ENCODE results near the gene DNAJC10. TPM values are rescaled to one million over a fixed set of nuclear protein-coding genes. Genes with fewer than 3 reads are reported as not detected.
"Not testable (repeated sequence)": the region's sequence is repeated elsewhere in the genome, so short reads cannot be mapped to it uniquely, and the experiment has no call there.

Gene DNAJC10
- total RNA-seq, 1 experiment from 2014 or later = 193 TPM

- not testable (repeated sequence) for DNase-seq (ENCODE audit: extremely low read depth, low read depth)
These were observed 65.0 kb downstream of the DNAJC10 start for GRCh38 chr2:182781099-182781498.

DNA sequence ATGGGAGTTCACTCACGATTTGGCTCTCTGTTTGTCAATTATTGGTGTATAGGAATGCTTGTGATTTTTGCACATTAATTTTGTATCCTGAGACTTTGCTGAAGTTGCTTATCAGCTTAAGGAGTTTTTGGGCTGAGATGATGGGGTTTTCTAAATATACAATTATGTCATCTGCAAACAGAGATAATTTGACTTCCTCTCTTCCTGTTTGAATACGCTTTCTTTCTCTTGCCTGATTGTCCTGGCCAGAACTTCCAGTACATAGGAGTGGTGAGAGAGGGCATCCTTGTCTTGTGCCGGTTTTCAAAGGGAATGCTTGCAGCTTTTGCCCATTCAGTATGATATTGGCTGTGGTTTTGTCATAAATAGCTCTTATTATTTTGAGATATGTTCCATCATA is 66.6 kb downstream of the DNAJC10 start:
- not testable (repeated sequence) for DNase-seq (ENCODE audit: extremely low read depth, low read depth)

GRCh38 chr2:182784058-182784706 is 68.1 kb downstream of the DNAJC10 start:
- no peak for DNase-seq (ENCODE audit: extremely low read depth, low read depth)

- DNase-seq (ENCODE audit: extremely low read depth, low read depth) = peak; percentile 22
These were observed 68.7 kb downstream of the DNAJC10 start for GRCh38 chr2:182784777-182785176.

GRCh38 chr2:182792441-182792840 is 76.4 kb downstream of the DNAJC10 start:
- no peak for DNase-seq (ENCODE audit: extremely low read depth, low read depth)

GRCh38 chr2:182798736-182799135 is 82.7 kb downstream of the DNAJC10 start:
- no peak for DNase-seq (ENCODE audit: extremely low read depth, low read depth)

- no peak for DNase-seq (ENCODE audit: extremely low read depth, low read depth)
These were observed 88.1 kb downstream of the DNAJC10 start for GRCh38 chr2:182804128-182804527.

DNA sequence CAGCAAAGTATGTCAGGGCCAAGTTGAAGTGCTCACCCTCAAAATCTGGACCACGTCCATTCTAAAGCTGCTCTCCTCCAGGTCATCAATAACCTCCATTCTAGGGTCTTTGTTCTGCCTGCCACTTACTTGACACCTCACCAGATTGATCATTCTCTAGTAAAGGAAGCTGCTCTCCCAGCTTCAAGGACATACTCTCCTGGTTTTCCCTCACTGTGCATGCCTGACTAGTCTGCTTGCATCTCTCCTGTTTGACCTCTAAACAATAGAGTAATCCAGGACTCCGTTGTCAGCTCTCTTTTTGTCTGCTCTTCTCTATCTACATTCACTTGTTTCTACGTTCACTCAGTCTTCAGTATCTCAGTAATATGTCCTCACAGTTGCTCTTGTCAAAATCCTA is 91.3 kb downstream of the DNAJC10 start:
- DNase-seq (ENCODE audit: extremely low read depth, low read depth) = no peak

DNA sequence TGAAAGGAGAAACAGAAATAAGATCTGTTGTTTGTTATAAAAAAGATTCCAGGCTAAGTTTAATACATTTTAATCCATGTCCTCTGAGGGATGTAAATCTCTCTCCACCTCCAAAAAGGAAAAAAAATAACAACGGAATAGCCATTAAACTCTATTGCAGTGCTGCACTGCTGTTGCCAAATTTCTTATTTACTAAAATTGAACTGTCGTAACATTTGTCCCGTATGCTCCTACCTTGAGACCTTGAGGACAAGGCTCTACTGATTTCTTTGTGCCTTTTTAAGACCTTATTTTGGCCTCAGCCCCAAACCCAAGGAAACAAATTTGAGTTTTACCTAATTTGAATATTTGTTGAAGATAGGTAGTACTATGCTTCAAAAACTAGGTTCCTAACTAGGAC is 94.0 kb downstream of the DNAJC10 start:
- DNase-seq (ENCODE audit: extremely low read depth, low read depth) = no peak

- DNase-seq (ENCODE audit: extremely low read depth, low read depth) = no peak
These were observed 98.3 kb downstream of the DNAJC10 start for GRCh38 chr2:182814380-182814779.

GRCh38 chr2:182814804-182815203 is 98.7 kb downstream of the DNAJC10 start:
- DNase-seq (ENCODE audit: extremely low read depth, low read depth) = no peak

- no peak for DNase-seq (ENCODE audit: extremely low read depth, low read depth)
These were observed 100.8 kb downstream of the DNAJC10 start for GRCh38 chr2:182816866-182817265.

DNA sequence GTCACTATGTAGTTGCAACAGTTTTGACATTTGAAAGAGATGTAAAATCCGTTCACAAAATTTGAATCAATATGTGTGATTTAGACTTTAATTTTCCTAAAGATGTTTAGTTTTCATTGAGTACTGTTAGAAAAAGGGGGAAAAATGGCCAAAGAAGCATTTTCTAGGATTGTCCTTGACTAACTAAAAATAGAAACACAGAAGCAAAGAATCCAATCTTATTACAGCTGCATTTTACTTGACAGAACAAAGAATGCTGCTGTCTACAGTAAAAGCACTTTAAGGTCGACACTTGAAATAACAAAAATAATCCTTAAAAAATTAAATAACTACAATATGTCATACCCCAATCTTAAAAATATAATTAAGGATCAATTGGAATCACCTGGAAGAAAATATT is 101.5 kb downstream of the DNAJC10 start:
- DNase-seq (ENCODE audit: extremely low read depth, low read depth) = no peak

DNA sequence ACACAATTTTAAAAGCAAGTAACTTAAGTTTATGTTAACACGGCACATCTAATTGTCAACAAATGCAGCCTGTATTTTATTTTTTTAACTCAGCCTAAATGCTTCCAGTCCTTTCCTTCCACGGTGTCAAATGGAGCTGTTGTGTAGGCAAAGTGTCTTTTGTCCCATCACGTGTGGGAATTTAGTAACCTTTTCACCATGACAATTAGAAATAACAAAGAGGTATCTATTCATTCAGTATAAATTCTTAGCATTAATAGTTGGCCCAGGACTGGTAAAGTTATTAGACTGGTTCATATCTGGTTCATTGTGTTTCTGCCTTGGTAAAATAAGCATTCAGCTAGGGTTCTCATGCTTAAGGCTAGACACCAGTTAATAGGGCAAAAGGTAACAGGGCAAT is 102.4 kb downstream of the DNAJC10 start:
- no peak for DNase-seq (ENCODE audit: extremely low read depth, low read depth)

GRCh38 chr2:182818925-182819324 is 102.9 kb downstream of the DNAJC10 start:
- no peak for DNase-seq (ENCODE audit: extremely low read depth, low read depth)

DNA sequence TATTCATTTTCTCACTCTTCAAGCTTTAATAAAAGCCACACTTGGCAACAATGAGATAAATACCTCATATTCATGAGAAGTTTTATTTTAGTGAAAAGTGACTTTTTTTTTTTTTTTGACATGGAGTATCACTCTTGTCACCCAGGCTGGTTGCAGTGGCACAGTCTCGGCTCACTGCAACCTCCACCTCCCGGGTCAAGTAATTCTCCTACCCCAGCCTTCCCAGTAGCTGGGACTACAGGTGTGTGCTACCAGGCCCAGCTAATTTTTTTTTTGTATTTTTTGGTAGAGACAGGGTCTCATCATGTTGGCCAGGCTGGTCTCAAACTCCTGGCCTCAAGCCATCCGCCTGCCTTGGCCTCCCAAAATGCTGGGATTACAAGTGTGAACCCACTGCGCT is 103.4 kb downstream of the DNAJC10 start:
- no peak for DNase-seq (ENCODE audit: extremely low read depth, low read depth)

DNA sequence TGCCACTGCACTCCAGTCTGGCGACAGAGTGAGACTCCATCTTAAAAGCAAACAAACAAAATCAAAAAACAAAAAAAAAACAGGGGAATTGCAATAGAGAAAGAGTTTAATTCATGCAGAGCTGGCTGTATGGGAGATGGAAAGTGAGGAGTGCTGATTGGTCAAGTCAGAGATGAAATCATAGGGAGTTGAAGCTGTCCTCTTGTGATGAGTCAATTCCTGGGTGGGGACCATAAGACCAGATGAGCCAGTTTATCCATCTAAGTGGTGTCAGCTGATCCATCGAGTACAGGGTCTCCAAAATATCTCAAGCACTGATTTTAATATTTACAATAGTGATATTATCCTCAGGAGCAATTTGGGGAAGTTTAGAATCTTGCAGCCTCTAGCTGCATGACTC is 105.1 kb downstream of the DNAJC10 start:
- DNase-seq (ENCODE audit: extremely low read depth, low read depth) = no peak

DNA sequence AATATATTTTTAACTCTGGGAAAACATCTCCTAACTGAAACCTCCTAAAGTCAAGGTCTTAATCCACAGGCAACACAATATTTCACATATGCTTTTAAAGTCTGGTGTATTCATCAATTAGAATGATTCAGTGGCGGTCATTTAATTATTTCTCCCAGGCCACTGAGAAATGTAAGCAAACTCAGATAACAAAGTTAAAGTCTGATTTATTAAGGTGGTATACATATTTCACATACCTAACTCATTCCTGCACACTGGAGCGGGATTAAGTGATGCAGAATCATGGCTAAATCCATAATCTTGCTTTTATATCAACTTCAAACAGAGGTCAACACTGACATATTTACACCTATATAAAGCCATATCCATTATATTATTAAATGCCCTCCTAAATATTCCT is 106.7 kb downstream of the DNAJC10 start:
- no peak for DNase-seq (ENCODE audit: extremely low read depth, low read depth)

GRCh38 chr2:182824056-182824766 is 108.2 kb downstream of the DNAJC10 start:
- DNase-seq (ENCODE audit: extremely low read depth, low read depth) = no peak

DNA sequence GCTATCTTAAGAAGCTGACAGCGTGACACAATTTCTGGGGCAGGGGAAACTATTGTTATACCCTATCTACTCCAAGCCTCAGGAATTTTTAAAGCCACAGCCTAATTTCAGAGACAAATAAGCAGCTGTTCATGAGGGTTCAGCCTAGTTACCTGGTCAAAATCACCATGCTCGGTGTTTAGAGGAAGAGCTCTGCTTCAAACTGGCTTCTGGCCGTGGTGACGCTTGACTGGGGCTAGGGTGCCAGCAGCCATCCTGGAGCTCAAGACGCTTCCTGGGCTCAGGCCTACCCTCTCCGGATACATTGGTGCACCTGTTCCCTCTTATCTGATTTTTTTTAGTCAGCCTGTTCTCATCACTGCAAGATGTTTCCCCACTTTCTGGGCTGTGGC is 108.7 kb downstream of the DNAJC10 start:
- DNase-seq (ENCODE audit: extremely low read depth, low read depth) = no peak

- DNase-seq (ENCODE audit: extremely low read depth, low read depth) = no peak
These were observed 110.0 kb downstream of the DNAJC10 start for GRCh38 chr2:182826064-182826463.

DNA sequence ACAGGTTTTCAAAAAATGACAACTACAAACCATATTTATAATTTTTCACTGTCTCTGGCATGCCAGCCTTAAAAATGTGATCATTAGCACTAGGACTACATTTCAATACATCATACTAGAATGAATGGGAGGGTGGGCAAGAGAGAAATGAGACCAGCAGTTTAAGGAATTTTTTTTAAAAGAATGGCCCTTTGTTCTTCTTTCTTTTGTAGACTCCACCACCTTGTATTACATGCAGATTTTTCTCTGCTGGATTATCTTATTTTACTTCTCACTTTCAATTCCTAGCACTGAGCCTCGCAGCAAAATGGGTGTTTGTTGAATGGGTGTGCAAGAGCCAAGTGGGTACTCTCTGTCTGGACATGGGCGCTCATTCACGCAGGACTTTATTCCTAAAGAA is 110.4 kb downstream of the DNAJC10 start:
- no peak for DNase-seq (ENCODE audit: extremely low read depth, low read depth)

Data from NCI-H460 (cell line).